Loucy (cell line): ENCODE results near the gene CLCN6.
A peak's percentile ranks its signal among the peaks of the same experiment; 100 is the strongest.

Source experiments
- H2AFZ ChIP-seq: fragments of 200-600 bp; sonication (generic); 2 replicates; pipeline ENCODE4 v1.6.0; 2016; ENCODE audit warnings: antibody characterized with exemption, mild to moderate bottlenecking, low read length, moderate library complexity
- H3F3A ChIP-seq: fragments of 200-600 bp; 2 replicates; pipeline ENCODE4 v1.6.0; 2016; ENCODE audit warnings: antibody characterized with exemption, low read depth, mild to moderate bottlenecking
- H3K27me3 ChIP-seq: fragments of 200-600 bp; sonication (generic); 2 replicates; pipeline ENCODE4 v1.6.1; 2014; ENCODE audit warnings: low read length, mild to moderate bottlenecking; ENCODE audit not compliant: insufficient read depth, poor library complexity, severe bottlenecking
- H3K36me3 ChIP-seq: fragments of 200-600 bp; sonication (generic); 2 replicates; pipeline ENCODE4 v1.6.1; 2016; ENCODE audit warnings: low read length; ENCODE audit not compliant: insufficient read depth
- H3K4me1 ChIP-seq: fragments of 200-600 bp; sonication (generic); 2 replicates; pipeline ENCODE4 v1.5.1; 2014; ENCODE audit warnings: low read length, mild to moderate bottlenecking; ENCODE audit not compliant: insufficient read depth, poor library complexity, severe bottlenecking
- H3K4me2 ChIP-seq: fragments of 200-600 bp; sonication (generic); 2 replicates; pipeline ENCODE4 v1.6.0; 2014; ENCODE audit warnings: antibody characterized with exemption, low read length, low read depth, mild to moderate bottlenecking; ENCODE audit not compliant: poor library complexity, severe bottlenecking
- H3K4me3 ChIP-seq: fragments of 200-600 bp; sonication (generic); 2 replicates; pipeline ENCODE4 v1.5.1; 2014; ENCODE audit warnings: low read length, mild to moderate bottlenecking, mixed read lengths; ENCODE audit not compliant: poor library complexity, severe bottlenecking
- H3K79me2 ChIP-seq: fragments of 200-600 bp; sonication (generic); 2 replicates; pipeline ENCODE4 v1.6.1; 2014; ENCODE audit warnings: low read length; ENCODE audit not compliant: insufficient read depth
- H3K9ac ChIP-seq: fragments of 200-600 bp; sonication (generic); 2 replicates; pipeline ENCODE4 v1.6.0; 2014; ENCODE audit warnings: mild to moderate bottlenecking, low read depth, low read length, moderate library complexity; ENCODE audit not compliant: poor library complexity, severe bottlenecking
- H3K9me2 ChIP-seq: fragments of 200-600 bp; sonication (generic); replicated peaks from 2 replicates; pipeline ENCODE4 v1.6.1; 2016; ENCODE audit warnings: low read depth, low read length, mixed read lengths
- H3K9me3 ChIP-seq: fragments of 200-600 bp; sonication (generic); 2 replicates; pipeline ENCODE4 v1.6.1; 2014; ENCODE audit warnings: mild to moderate bottlenecking, antibody characterized with exemption, low read length, low read depth; ENCODE audit not compliant: insufficient read depth
- H4K20me1 ChIP-seq: fragments of 200-600 bp; sonication (generic); 2 replicates; pipeline ENCODE4 v1.6.0; 2014; ENCODE audit warnings: antibody characterized with exemption, low read length, mild to moderate bottlenecking; ENCODE audit not compliant: insufficient read depth, poor library complexity, severe bottlenecking
- EZH2phosphoT487 ChIP-seq: fragments of 200-600 bp; IDR thresholded peaks from 2 replicates; pipeline ENCODE4 v1.6.1; 2018; ENCODE audit warnings: antibody characterized with exemption, mild to moderate bottlenecking, moderate library complexity, borderline replicate concordance
- TF ChIP-seq, protein P1 (sequence below): fragments of 200-600 bp; sonication (generic); conservative IDR thresholded peaks from 2 replicates; pipeline ENCODE4 v1.5.1; 2014; ENCODE audit warnings: mild to moderate bottlenecking, antibody characterized with exemption, low read length

The CLCN6 gene

DNA sequence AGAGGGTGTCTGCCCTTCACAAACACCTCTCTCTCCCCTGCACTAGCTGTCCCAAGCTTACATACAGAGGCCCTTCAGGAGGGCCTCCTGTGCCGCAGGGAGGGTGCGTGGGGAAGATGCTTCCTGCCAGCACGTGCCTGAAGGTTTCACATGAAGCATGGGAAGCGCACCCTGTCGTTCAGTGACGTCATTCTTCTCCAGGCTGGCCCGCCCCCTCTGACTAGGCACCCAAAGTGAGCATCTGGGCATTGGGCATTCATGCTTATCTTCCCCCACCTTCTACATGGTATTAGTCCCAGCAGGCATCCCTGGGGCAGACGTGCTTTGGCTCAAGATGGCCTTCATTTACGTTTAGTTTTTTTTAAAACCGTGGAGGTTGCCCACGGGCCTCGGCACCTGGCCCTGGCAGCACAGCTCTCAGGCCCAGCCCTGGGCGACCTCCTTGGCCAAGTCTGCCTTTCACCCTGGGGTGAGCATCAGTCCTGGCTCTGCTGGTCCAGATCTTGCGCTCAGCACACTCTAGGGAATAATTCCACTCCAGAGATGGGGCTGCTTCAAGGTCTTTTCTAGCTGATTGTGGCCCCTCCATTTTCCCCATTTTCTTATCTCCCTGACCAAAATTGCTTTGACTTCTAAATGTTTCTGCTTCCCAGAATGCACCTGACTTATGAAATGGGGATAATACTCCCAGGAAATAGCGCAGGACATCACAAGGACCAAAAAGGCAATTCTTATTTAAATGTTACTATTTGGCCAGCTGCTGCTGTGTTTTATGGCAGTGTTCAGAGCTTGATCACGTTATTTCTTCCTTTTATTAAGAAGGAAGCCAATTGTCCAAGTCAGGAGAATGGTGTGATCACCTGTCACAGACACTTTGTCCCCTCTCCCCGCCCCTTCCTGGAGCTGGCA is 35.5 kb downstream of the CLCN6 start:
- TF ChIP-seq EZH2phosphoT487: no peak
- TF ChIP-seq, protein P1, sequence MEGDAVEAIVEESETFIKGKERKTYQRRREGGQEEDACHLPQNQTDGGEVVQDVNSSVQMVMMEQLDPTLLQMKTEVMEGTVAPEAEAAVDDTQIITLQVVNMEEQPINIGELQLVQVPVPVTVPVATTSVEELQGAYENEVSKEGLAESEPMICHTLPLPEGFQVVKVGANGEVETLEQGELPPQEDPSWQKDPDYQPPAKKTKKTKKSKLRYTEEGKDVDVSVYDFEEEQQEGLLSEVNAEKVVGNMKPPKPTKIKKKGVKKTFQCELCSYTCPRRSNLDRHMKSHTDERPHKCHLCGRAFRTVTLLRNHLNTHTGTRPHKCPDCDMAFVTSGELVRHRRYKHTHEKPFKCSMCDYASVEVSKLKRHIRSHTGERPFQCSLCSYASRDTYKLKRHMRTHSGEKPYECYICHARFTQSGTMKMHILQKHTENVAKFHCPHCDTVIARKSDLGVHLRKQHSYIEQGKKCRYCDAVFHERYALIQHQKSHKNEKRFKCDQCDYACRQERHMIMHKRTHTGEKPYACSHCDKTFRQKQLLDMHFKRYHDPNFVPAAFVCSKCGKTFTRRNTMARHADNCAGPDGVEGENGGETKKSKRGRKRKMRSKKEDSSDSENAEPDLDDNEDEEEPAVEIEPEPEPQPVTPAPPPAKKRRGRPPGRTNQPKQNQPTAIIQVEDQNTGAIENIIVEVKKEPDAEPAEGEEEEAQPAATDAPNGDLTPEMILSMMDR: no peak
- Histone ChIP-seq H3K36me3 (peaks cover 51% of the 10 kb centered on the region; the same call in 1 of the 2 replicates), H3F3A (peaks cover 20% of the 10 kb centered on the region; the same call in 1 of the 2 replicates), H3K9me3 (no peaks in the 10 kb centered on the region), H3K9ac (peak overlapping the region; percentile 69), H3K9me2 (no peaks in the 10 kb centered on the region), H3K27me3 (no peaks in the 10 kb centered on the region), H3K79me2 (no peaks in the 10 kb centered on the region), H3K4me1 (peaks cover 27% of the 10 kb centered on the region), H4K20me1 (peaks cover 3% of the 10 kb centered on the region), H2AFZ (no peak overlapping the region), H3K4me3 (peak overlapping the region; percentile 42), H3K4me2 (peak overlapping the region; percentile 77)

DNA sequence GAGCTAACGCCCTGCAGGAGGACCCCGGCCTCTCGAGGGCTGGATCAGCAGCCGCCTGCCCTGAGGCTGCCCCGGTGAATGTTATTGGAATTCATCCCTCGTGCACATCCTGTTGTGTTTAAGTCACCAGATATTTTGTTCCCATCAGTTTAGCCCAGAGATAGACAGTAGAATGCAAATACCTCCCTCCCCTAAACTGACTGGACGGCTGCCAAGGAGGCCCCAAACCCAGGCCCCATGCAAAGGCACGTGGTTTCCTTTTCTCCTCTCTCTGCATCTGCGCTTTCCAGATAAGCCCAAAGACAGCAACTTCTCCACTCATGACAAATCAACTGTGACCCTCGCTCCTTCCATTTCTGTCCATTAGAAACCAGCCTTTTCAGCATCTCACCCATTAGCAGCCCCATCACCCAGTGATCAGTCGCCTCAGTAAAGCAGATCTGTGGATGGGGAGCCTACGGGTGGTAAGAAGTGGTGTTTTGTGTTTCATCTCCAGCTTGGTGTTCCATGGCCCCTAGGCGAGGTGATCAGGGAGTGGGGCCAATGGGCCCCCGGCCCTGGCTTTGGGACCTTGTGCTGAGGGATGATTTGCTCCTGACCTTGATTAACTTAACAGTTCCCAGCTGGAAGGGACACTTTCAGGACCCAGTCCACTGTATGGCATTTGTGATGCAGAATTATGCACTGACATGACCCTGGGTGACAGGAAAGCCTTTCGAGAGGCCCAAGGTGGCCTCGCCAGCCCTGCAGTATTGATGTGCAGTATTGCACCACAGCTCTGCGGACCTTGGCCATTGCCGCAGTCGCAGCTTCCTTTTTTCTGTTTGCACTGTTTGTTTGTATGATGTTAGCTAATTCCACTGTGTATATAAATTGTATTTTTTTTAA is 36.4 kb downstream of the CLCN6 start:
- Histone ChIP-seq H4K20me1 (peaks cover 3% of the 10 kb centered on the region), H3K4me2 (peak overlapping the region; percentile 77), H3K27me3 (no peaks in the 10 kb centered on the region), H2AFZ (no peak overlapping the region), H3K9me2 (no peaks in the 10 kb centered on the region), H3K36me3 (peaks cover 42% of the 10 kb centered on the region; the same call in 1 of the 2 replicates), H3F3A (peaks cover 20% of the 10 kb centered on the region; the same call in 1 of the 2 replicates), H3K9me3 (no peaks in the 10 kb centered on the region), H3K4me3 (peak overlapping the region; percentile 42), H3K79me2 (no peaks in the 10 kb centered on the region), H3K4me1 (peaks cover 27% of the 10 kb centered on the region), H3K9ac (peak overlapping the region; percentile 69)
- TF ChIP-seq EZH2phosphoT487: no peak
- TF ChIP-seq, protein P1: no peak

DNA sequence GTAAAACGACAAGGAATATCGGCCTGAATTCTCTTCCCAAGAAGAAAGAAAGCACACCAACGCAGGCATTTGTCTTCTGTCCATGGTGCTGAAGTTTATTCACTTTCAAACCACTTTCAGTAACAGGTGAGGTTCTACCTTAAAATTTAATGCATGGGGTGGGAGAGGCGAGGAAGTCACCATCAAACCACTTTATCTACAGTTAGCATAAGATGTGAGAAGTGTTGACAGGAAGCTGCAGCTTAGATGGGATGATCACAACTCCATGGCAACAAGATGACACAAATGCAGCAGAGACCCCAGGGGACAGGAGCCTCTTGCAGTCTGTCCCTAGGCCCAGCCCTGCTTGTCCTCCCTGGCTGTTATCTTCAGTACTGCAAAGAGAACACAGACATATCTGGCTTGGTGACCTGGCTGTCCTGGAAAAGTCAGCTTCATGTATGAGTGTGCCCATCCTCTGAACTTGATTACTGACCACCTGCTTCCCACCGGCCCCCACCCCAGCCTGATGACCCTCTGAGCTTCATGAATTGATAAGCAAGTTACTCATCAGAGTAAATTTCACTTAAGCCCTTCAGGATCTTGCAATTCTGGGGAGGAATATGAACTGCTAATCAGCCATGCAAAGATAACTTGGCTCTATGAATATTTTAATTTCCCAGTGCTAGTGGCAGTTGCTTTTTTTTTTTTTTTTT is 39.8 kb downstream of the CLCN6 start:
- Histone ChIP-seq H4K20me1 (peaks cover 3% of the 10 kb centered on the region), H3K27me3 (no peaks in the 10 kb centered on the region), H3K79me2 (no peaks in the 10 kb centered on the region), H3K9me3 (no peaks in the 10 kb centered on the region), H3K9ac (no peak overlapping the region), H3F3A (peaks cover 20% of the 10 kb centered on the region; the same call in 1 of the 2 replicates), H2AFZ (no peak overlapping the region), H3K4me1 (peaks cover 26% of the 10 kb centered on the region), H3K36me3 (peaks cover 12% of the 10 kb centered on the region; the same call in 1 of the 2 replicates), H3K4me2 (no peak overlapping the region), H3K4me3 (no peak overlapping the region), H3K9me2 (no peaks in the 10 kb centered on the region)
- no peak for TF ChIP-seq EZH2phosphoT487
- TF ChIP-seq, protein P1: no peak
